Muscle layer of duodenum (tissue), 2 donors: Measurements from ENCODE around the gene SLC10A1.

ENCODE experiments used
- H3K27ac ChIP-seq: one replicate; pipeline ENCODE4 v1.7.0; 2013; ENCODE audit warnings: mild to moderate bottlenecking, low read length
- H3K27me3 ChIP-seq: one replicate; pipeline ENCODE4 v1.7.0; 2013; ENCODE audit warnings: low read depth, mild to moderate bottlenecking, control low read depth, low read length
- H3K36me3 ChIP-seq, 2 donors: one replicate each; pipeline ENCODE4 v1.7.0; 2013; ENCODE audit warnings: low read length in 2 of 2, control low read depth in 1 of 2, mild to moderate bottlenecking in 1 of 2; ENCODE audit not compliant: insufficient read depth in 2 of 2, control insufficient read depth in 1 of 2
- H3K4me1 ChIP-seq, 2 donors: one replicate each; pipeline ENCODE4 v1.7.0; 2013; ENCODE audit warnings: low read length in 2 of 2, mild to moderate bottlenecking in 2 of 2, control low read depth in 1 of 2, moderate library complexity in 1 of 2; ENCODE audit not compliant: insufficient read depth in 2 of 2, control insufficient read depth in 1 of 2
- H3K4me3 ChIP-seq, 2 donors: one replicate each; pipeline ENCODE4 v1.7.0; 2013; ENCODE audit warnings: low read length in 2 of 2, low read depth in 1 of 2, mild to moderate bottlenecking in 1 of 2
- H3K9me3 ChIP-seq, 2 donors: one replicate each; pipeline ENCODE4 v1.7.0; 2013; ENCODE audit warnings: low read length in 2 of 2, control low read depth in 1 of 2, mild to moderate bottlenecking in 1 of 2; ENCODE audit not compliant: control insufficient read depth in 1 of 2
- donor health status: healthy.

The SLC10A1 gene

DNA sequence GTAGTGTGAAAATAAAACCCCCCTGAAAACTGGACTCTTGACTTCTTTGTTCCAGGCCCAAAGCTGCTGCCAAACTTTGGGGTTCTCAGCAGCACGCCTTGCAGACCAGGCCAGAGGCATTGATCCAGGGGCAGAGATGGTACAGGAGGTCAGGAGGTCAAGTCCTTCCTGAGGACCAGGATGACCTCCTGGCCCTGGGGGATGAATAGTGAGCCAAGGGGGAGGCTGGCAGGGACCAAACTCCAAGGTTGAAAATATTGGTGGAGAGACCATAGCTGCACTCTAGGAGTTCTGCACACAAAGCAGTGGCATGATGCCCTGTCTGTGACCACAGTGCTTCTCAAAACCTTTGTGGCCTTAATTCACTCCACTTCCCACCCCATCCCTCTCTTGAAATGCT, 12.1 kb downstream of the SLC10A1 start:
- no peak overlapping the region for H3K27ac ChIP-seq
- H3K4me3 ChIP-seq, result no peak overlapping the region
- H3K9me3 ChIP-seq, result no peaks in the 10 kb centered on the region
- peaks cover 0 to 7% of the 10 kb centered on the region in 2 donors for H3K36me3 ChIP-seq
- no peaks in the 10 kb centered on the region for H3K4me1 ChIP-seq
- no peaks in the 10 kb centered on the region for H3K27me3 ChIP-seq

DNA sequence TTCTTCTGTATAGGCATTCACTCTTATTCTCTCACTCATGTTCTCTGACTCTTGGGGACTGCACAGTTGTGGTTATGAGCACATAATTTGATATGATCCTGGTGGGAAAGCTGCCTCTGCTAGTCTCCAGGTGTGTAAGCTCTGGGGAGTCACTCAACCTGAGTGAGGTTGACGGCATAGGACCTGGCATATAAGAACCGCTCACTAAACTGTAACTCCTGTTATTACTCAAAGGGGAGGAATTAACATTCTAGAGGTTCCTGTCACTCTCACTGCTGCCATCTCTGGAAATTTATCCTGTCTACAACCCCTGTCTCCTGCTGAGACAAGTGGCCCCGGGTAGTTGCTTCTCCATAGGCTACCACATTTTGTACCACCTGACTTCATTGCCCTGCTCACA, 16.1 kb downstream of the SLC10A1 start:
- Histone ChIP-seq H3K27me3 (no peaks in the 10 kb centered on the region), H3K9me3 (no peaks in the 10 kb centered on the region), H3K4me1 (peaks cover 0 to 13% of the 10 kb centered on the region in 2 donors), H3K4me3 (no peak overlapping the region), H3K27ac (no peak overlapping the region), H3K36me3 (peaks cover 20 to 31% of the 10 kb centered on the region in 2 donors)

DNA sequence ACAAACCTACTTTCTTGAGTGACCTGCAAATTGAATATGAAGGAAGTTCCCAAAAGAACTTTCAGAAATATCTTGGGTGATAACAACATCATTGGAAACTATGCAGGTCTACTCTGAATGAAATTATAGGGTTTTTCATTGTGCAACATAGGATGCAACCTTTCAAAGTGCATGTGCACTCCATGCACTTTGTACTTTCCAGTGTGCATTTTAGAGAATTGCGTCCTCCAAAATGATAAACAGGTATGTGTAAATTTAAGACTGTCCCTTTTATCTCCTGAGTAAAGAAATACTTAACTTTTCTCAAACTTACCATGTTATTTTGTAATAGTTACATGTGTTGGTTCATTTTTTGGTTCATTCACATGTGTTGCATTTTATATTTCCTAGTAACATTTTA, 16.9 kb downstream of the SLC10A1 start:
- H3K9me3 ChIP-seq, result no peaks in the 10 kb centered on the region
- H3K4me1 ChIP-seq, result peaks cover 0 to 15% of the 10 kb centered on the region in 2 donors
- H3K27ac ChIP-seq, result no peak overlapping the region
- H3K4me3 ChIP-seq, result no peak overlapping the region
- peaks cover 26 to 39% of the 10 kb centered on the region in 2 donors for H3K36me3 ChIP-seq
- H3K27me3 ChIP-seq, result no peaks in the 10 kb centered on the region

DNA sequence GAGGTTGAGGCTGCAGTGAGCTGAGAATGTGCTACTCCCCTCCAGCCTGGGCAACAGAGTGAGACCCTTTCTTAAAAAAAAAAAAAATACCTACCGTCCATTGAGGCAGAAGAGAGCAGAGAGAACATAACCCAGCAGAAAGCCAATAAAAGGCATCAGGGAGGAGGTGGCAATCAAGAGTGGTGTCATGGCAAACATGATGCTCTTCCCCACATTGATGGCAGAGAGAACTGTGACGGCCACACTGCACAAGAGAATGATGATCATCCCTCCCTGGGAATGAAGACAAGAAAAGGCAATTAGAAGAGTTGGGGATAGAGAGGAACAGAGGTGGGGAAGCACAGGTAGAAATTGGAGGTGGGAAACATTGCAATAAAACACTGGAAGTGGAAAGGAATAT, 18.0 kb downstream of the SLC10A1 start:
- peaks cover 37 to 49% of the 10 kb centered on the region in 2 donors for H3K36me3 ChIP-seq
- peaks cover 0 to 15% of the 10 kb centered on the region in 2 donors for H3K4me1 ChIP-seq
- H3K4me3 ChIP-seq, result no peak overlapping the region
- H3K27ac ChIP-seq, result no peak overlapping the region
- H3K9me3 ChIP-seq, result no peaks in the 10 kb centered on the region
- H3K27me3 ChIP-seq, result no peaks in the 10 kb centered on the region

DNA sequence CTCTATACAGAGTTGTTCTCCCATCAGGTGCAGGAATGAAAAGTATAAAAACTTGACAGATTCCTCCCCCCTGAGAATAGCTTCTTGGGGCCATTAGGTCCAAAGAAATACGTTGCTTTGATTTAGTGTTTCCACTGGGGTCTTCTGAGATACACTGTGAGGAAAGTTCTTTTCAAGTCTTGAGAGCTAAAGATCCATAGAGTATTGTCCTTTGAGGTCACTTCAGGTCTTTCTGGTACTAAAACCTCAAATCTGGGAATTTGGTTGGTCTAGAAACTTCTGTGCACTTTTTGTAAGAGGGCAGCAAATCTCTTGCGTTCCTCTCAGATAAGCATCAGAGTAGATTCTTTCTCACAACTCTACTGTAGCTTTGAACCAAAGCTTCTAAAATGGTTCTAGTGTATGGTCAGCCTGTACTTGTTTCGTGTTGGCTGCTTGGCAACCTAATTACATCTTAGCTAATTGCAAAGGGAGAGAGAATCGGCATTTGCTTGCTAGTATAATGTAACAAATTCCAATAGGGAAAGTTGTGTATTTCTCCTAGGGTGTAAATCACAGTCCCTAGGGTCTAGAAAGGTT, 20.1 kb downstream of the SLC10A1 start:
- Histone ChIP-seq H3K4me1 (peaks cover 0 to 25% of the 10 kb centered on the region in 2 donors), H3K27ac (no peak overlapping the region), H3K27me3 (no peaks in the 10 kb centered on the region), H3K9me3 (no peaks in the 10 kb centered on the region), H3K4me3 (no peak overlapping the region), H3K36me3 (peaks cover 54 to 69% of the 10 kb centered on the region in 2 donors)

DNA sequence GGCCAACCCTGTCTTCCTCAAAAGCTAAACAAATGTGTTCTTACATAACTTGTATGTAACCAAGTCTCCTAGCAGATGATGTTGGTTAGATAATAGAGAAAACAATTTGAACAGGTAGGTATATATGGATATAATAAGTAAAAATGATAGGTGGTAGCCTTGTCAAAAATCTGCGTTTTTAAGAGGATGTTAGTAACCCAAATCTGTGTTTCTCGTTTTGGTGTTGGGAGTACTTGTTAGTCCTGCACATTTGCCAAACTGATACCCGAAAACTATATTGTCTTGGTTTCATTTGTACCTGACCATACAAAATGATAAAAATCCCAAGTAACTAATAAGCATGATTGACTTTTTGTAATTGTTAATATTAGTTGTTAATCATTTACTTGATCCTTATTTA, 22.0 kb downstream of the SLC10A1 start:
- H3K36me3 ChIP-seq, result peaks cover 73 to 88% of the 10 kb centered on the region in 2 donors
- H3K4me3 ChIP-seq, result no peak overlapping the region
- H3K4me1 ChIP-seq, result peaks cover 5 to 45% of the 10 kb centered on the region in 2 donors
- H3K27ac ChIP-seq, result no peak overlapping the region
- no peaks in the 10 kb centered on the region for H3K27me3 ChIP-seq
- H3K9me3 ChIP-seq, result no peaks in the 10 kb centered on the region

DNA sequence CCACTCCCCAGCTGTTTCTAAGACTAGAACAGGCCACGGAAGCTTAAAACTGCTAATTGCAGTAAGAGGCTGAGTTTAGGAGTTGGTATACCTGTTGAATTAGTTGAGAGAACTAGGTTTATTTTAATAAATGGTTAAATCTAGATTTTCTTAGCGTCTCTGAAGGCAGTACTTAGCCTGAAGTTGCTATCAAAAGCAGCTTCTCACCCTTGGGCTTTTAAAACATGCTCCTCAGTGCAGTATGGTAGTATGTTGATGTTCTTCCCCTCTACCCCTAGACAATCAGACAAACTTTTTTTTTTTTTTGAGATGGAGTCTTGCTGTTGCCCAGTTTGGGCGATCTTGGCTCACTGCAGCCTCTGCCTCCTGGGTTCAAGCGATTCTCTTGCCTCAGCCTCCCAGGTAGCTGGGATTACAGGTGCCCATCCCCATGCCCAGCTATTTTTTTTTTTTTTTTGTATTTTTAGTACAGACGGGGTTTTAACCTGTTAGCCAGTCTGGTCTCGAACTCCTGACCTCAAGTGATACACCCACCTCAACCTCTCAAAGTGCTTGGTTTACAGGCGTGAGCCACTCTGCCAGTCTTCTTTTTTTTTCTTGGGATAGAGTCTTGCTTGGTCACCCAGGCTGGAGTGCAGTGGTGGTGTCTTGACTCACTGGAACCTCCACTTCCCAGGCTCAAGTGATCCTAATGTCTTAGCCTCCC, 23.3 kb downstream of the SLC10A1 start:
- H3K36me3 ChIP-seq, result peaks cover 85 to 92% of the 10 kb centered on the region in 2 donors
- no peaks in the 10 kb centered on the region for H3K9me3 ChIP-seq
- no peak overlapping the region for H3K4me3 ChIP-seq
- H3K4me1 ChIP-seq, result peaks cover 11 to 58% of the 10 kb centered on the region in 2 donors
- H3K27ac ChIP-seq, result no peak overlapping the region
- no peaks in the 10 kb centered on the region for H3K27me3 ChIP-seq

DNA sequence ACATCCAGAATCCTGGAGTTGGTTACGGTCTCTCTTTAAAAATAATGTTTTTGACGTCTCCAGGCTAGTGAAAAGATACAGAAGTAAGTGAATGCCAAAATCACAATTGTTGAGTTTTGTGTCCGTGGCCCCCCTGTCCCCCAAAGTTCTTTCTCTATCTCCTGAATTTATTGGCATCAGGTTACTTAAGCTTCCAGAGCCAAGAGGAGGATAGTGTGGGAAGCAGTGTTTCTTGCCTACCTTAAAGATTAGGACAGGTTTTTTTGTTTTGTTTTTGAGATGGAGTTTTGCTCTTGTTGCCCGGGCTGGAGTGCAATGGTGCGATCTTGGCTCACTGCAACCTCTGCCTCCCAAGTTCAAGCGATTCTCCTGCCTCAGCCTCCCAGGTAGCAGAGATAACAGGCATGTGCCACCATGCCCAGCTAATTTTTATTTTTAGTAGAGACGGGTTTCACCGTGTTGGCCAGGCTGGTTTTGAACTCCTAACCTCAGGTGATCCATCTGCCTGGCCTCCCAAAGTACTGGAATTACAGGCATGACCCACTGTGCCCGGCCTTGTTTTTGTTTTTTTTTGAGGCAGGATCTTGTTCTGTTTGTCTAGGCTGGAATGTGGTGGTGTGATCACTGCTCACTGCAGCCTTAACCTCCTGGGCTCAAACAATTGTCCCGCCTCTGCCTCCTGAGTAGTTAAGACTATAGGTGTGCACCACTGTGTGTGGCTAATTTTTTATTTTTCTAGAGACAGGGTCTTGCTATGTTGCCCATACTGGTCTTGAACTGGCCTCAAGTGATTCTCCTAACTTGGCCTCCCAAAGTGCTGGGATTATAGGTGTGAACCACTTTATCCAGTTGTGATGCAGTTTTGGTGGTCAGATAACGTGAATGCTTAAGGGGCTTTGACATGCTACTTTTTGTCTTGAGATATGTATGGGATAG, 24.7 kb downstream of the SLC10A1 start:
- Histone ChIP-seq H3K9me3 (no peaks in the 10 kb centered on the region), H3K4me1 (peaks cover 11 to 64% of the 10 kb centered on the region in 2 donors), H3K27ac (no peak overlapping the region), H3K4me3 (no peak overlapping the region), H3K27me3 (no peaks in the 10 kb centered on the region), H3K36me3 (peaks cover 83 to 92% of the 10 kb centered on the region in 2 donors)

DNA sequence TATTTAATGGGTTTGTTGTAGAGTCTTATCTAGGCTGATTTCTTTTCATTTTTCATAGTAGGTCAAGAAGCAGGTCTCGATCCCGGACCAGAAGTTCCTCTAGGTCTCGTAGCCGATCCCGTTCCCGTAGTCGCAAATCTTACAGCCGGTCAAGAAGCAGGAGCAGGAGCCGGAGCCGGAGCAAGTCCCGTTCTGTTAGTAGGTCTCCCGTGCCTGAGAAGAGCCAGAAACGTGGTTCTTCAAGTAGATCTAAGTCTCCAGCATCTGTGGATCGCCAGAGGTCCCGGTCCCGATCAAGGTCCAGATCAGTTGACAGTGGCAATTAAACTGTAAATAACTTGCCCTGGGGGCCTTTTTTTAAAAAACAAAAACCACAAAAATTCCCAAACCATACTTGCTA, 25.9 kb downstream of the SLC10A1 start:
- peaks cover 74 to 87% of the 10 kb centered on the region in 2 donors for H3K36me3 ChIP-seq
- no peak overlapping the region for H3K27ac ChIP-seq
- peaks cover 11 to 55% of the 10 kb centered on the region in 2 donors for H3K4me1 ChIP-seq
- no peaks in the 10 kb centered on the region for H3K27me3 ChIP-seq
- H3K9me3 ChIP-seq, result no peaks in the 10 kb centered on the region
- H3K4me3 ChIP-seq, result no peak overlapping the region

DNA sequence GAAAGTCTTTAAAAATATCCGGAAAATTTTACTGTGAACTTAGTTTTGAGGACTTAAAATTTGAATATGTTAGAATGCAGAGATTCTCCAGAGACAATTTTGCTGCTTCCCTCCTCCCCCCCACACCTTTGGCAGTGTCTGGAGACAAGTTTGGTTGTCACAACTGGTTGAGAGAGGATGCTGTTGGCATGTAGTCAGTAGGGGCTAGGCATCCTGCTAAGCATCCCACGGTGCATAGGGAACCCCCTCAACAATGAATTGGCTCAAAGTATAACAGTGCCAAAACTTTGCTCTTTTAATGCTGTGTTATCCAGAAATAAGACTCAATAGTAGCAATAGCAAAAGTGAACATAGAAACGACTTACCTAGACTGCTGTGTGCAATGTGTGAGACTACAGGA, 26.5 kb downstream of the SLC10A1 start:
- Histone ChIP-seq H3K27ac (no peak overlapping the region), H3K4me3 (no peak overlapping the region), H3K36me3 (peaks cover 70 to 82% of the 10 kb centered on the region in 2 donors)

DNA sequence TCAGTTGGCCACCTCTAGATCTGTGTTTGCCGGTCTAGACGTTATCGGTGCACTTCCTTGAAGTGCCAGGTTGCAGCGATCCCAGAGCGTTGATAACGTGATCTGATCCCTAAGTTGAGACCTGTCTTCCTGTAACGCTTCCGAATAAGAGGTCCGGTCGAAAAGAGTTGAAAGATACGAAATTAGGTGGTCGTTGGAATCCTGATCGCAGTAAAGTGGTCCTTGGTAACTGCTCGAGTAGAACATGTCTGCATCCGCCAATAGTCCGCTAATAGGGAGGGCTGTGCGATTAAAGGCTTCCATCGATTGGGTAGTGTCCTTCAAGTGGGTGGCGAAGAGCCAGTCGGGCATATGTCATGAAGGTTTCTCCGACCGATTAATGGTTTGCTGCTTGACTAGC, 27.4 kb downstream of the SLC10A1 start:
- Histone ChIP-seq H3K36me3 (peaks cover 63 to 72% of the 10 kb centered on the region in 2 donors), H3K9me3 (no peaks in the 10 kb centered on the region), H3K27me3 (no peaks in the 10 kb centered on the region), H3K27ac (no peak overlapping the region), H3K4me1 (peaks cover 11 to 56% of the 10 kb centered on the region in 2 donors), H3K4me3 (peak overlapping the region; percentile 27 to 33)

More for the DNA sequence above, 26.5 kb downstream of the SLC10A1 start:
- Histone ChIP-seq H3K27me3 (no peaks in the 10 kb centered on the region), H3K4me1 (peaks cover 11 to 56% of the 10 kb centered on the region in 2 donors), H3K9me3 (no peaks in the 10 kb centered on the region)
